ENCODE data around the gene RNF25. TPM values are rescaled to one million over a fixed set of nuclear protein-coding genes. Genes with fewer than 3 reads are reported as not detected.

RNF25 gene
- total and polyA plus RNA-seq, 5 experiments from 2014 or later = 17.3 to 39.6 (median 25.2) TPM

DNA sequence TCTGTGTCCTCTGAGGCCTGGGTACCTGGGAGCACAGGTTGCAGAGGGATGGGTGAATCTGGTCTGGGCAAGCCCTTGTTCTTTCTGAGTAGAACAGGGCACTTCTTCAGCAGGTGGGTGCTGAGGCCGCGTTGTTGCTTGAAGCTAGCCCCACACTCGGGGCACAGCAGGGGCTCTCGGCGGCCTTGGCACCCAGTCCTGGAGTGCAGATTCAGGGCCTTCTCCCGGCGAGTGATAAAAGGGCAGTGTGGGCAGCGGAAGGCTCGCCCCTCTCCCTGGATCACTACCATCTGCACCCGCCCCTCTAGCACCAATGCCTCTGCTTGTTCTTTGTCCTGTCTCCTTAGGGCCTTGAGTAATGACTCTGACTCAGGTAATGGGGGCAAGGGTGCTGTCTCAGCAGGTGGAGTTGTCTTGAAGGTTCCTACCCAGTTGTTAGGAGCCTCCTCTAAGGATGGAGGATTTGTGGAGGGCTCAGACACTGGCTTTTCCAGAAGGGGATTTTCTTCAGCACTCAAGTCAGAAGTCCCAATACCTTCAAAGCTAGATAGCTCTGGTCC, 28.0 kb downstream of the RNF25 start:
- Mint-ChIP-seq H3K36me3 (peaks cover 4 to 81% (median 22%) of the 10 kb centered on the region in 3 donors), H3K27ac (no peak overlapping the region), H3K9me3 (no peaks in the 10 kb centered on the region), H3K4me3 (no peak overlapping the region), H3K4me1 (peaks cover 3 to 17% (median 10%) of the 10 kb centered on the region in 4 donors), H3K27me3 (no peaks in the 10 kb centered on the region)
- DNase-seq (no peak), ATAC-seq (no peak)
- POLR2A ChIA-PET = no interaction called here

DNA sequence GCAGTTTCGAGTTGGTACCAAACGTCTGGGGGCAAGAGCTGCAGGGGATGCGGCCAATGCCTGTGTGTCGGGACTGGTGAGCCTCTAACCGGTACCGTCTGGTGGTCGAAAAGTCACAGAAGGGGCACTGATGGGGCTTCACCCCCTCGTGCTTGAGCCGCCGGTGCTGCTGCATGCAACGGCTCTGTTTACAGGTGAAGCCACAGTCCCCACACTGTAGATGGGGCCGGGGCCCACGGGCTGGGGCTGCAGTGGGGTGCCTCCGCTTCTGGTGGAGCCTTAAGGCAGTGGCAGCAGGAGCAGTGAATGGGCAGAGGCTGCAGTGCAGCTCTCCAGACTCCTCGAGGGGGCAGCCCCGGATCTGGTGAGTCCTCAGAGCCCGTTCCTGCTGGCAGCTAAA, 29.0 kb downstream of the RNF25 start:
- DNase-seq (no peak), ATAC-seq (no peak)
- Mint-ChIP-seq H3K4me1 (peaks cover under 1 to 7% (median 2%) of the 10 kb centered on the region in 4 donors), H3K27me3 (no peaks in the 10 kb centered on the region), H3K9me3 (no peaks in the 10 kb centered on the region), H3K27ac (no peak overlapping the region), H3K36me3 (peaks cover 0 to 81% (median 21%) of the 10 kb centered on the region in 3 donors), H3K4me3 (no peak overlapping the region)
- POLR2A ChIA-PET = no interaction called here

DNA sequence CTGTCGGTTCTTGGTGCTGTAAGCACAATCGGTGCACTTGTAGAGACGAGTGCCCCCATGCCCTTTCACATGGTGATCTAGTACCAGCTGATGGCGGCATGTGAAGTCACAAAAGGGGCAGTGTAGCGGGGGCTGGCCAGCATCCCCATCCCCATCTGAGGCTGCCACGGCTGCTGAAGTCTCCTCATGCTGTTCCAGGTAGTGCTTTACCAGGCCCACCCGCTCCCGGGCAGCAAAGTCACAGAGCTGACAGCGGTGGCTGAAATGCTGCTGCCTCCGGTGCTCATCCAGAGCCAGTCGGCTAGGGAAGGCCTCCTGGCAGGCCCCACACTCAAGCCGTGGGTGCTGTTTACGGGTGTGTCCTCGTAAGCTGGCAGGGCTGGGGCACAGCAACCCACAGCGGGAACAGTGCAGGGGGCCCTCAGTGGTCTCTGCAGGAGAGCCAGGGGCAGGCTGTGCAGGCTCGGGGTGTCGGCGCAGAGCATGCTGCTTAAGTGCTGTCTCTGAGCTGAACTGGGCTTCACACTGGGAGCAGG, 29.6 kb downstream of the RNF25 start:
- POLR2A ChIA-PET = no interaction called here
- no peaks in the 10 kb centered on the region for H3K27me3 Mint-ChIP-seq

DNA sequence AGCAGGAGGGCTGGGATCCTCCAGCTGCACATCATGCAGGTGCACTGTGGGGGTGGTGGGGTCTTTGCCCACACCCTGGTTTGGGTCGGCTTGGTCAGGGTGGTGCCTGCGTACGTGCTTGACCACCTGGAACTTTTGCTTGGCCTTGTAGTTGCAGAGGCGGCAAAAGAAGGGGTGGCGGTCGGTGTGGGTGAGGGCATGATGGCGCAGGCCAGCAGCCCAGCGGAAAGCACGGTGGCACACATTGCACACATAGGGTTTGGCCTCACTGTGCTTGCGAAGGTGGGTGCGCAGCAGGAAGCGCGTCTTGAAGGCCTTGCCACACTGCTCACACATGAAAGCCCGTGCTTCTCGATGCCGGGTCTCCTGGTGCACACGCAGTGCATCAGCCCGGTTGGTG, 33.4 kb downstream of the RNF25 start:
- H3K4me3 Mint-ChIP-seq = no peak overlapping the region
- no peak overlapping the region for H3K27ac Mint-ChIP-seq
- peaks cover 0 to 5% (median 0%) of the 10 kb centered on the region in 4 donors for H3K4me1 Mint-ChIP-seq
- ATAC-seq = no peak
- no peak for DNase-seq
- no peaks in the 10 kb centered on the region for H3K9me3 Mint-ChIP-seq
- POLR2A ChIA-PET = no interaction called here
- H3K36me3 Mint-ChIP-seq = peaks cover 0 to 87% (median 6%) of the 10 kb centered on the region in 3 donors
- H3K27me3 Mint-ChIP-seq = no peaks in the 10 kb centered on the region

More for the DNA sequence above, 29.6 kb downstream of the RNF25 start:
- Mint-ChIP-seq H3K4me3 (no peak overlapping the region), H3K9me3 (no peaks in the 10 kb centered on the region), H3K27ac (no peak overlapping the region), H3K4me1 (peaks cover 0 to 5% (median 1%) of the 10 kb centered on the region in 4 donors), H3K36me3 (peaks cover 0 to 81% (median 16%) of the 10 kb centered on the region in 3 donors)
- no peak for DNase-seq
- no peak for ATAC-seq

GRCh38 chr2:218635719-218636118, 36.1 kb downstream of the RNF25 start:
- POLR2A ChIA-PET = no interaction called here
- Mint-ChIP-seq H3K27me3 (no peaks in the 10 kb centered on the region), H3K9me3 (no peaks in the 10 kb centered on the region), H3K4me1 (peaks cover 0 to 5% (median 0%) of the 10 kb centered on the region in 4 donors), H3K4me3 (no peak overlapping the region), H3K36me3 (peaks cover 0 to 67% (median 6%) of the 10 kb centered on the region in 3 donors), H3K27ac (peak overlapping the region in 2 of 10 donors; percentile 12 to 31)
- DNase-seq = no peak
- no peak for ATAC-seq

- H3K36me3 Mint-ChIP-seq = peaks cover 0 to 29% (median 0%) of the 10 kb centered on the region in 3 donors
- H3K9me3 Mint-ChIP-seq = no peaks in the 10 kb centered on the region
- ATAC-seq (no peak), DNase-seq (no peak)
- no peak overlapping the region for H3K4me3 Mint-ChIP-seq
- H3K4me1 Mint-ChIP-seq = peaks cover 0 to 2% (median 0%) of the 10 kb centered on the region in 4 donors
- POLR2A ChIA-PET = no interaction called here
- H3K27me3 Mint-ChIP-seq = no peaks in the 10 kb centered on the region
- peak overlapping the region in 2 of 10 donors; percentile 40 to 71 for H3K27ac Mint-ChIP-seq
These were observed 40.0 kb downstream of the RNF25 start for GRCh38 chr2:218631837-218632236.

DNA sequence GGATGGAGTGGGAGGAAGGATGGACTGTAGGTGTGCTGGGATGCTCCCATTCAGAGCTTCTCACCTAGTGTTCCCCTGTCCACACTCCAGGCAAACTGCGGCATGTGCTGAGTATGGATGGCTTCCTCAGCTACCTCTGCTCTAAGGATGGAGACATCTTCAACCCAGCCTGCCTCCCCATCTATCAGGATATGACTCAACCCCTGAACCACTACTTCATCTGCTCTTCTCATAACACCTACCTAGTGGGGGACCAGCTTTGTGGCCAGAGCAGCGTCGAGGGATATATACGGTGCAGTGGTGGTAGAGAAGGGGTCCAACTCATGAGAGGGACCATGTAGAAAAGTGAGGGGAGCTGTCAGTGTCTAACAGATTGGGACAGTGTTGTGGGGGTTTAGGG, 43.9 kb downstream of the RNF25 start:
- peaks cover 0 to 2% (median under 1%) of the 10 kb centered on the region in 4 donors for H3K4me1 Mint-ChIP-seq
- POLR2A ChIA-PET = interaction anchor here (1.0 kb wide), 1 partner anchor 25 kb away, joined by 3 read pairs; no protein-coding TSS in a partner anchor
- H3K4me3 Mint-ChIP-seq = no peak overlapping the region
- H3K27ac Mint-ChIP-seq = peak overlapping the region in 1 of 10 donors; percentile 50
- ATAC-seq (no peak), DNase-seq (no peak)
- no peaks in the 10 kb centered on the region for H3K36me3 Mint-ChIP-seq
- no peaks in the 10 kb centered on the region for H3K9me3 Mint-ChIP-seq
- H3K27me3 Mint-ChIP-seq = no peaks in the 10 kb centered on the region

DNA sequence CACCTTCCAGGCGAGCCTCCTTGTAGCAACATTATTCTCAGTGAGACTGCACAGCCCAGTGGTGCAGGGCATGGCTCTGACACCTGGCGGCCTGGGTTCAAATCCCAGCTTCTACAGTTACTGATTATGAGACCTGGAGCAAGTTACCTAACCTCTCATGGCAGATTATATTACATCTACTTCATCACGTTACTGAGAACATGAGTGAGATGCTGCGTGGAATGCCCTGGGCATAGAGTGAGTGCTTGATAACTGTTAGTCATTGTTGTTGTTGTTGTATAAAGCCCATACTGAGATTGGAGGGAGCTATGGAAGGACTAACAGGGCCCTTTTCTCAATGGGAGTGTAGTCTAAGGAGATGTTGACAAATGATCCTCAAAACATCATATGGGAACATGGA, 45.4 kb downstream of the RNF25 start:
- H3K27me3 Mint-ChIP-seq = no peaks in the 10 kb centered on the region

GRCh38 chr2:218623366-218623705, 48.5 kb downstream of the RNF25 start:
- DNase-seq (no peak), ATAC-seq (no peak)
- no peaks in the 10 kb centered on the region for H3K36me3 Mint-ChIP-seq
- no peak overlapping the region for H3K4me3 Mint-ChIP-seq
- no peaks in the 10 kb centered on the region for H3K27me3 Mint-ChIP-seq
- no peaks in the 10 kb centered on the region for H3K9me3 Mint-ChIP-seq
- POLR2A ChIA-PET = no interaction called here
- H3K4me1 Mint-ChIP-seq = peaks cover 0 to 2% (median 0%) of the 10 kb centered on the region in 4 donors
- peak overlapping the region in 1 of 10 donors; percentile 41 for H3K27ac Mint-ChIP-seq

More for the DNA sequence above, 45.4 kb downstream of the RNF25 start:
- no peak overlapping the region for H3K27ac Mint-ChIP-seq
- POLR2A ChIA-PET = no interaction called here
- H3K36me3 Mint-ChIP-seq = no peaks in the 10 kb centered on the region
- no peaks in the 10 kb centered on the region for H3K9me3 Mint-ChIP-seq
- no peak for ATAC-seq
- peaks cover 0 to 2% (median under 1%) of the 10 kb centered on the region in 4 donors for H3K4me1 Mint-ChIP-seq
- H3K4me3 Mint-ChIP-seq = no peak overlapping the region
- DNase-seq = no peak

DNA sequence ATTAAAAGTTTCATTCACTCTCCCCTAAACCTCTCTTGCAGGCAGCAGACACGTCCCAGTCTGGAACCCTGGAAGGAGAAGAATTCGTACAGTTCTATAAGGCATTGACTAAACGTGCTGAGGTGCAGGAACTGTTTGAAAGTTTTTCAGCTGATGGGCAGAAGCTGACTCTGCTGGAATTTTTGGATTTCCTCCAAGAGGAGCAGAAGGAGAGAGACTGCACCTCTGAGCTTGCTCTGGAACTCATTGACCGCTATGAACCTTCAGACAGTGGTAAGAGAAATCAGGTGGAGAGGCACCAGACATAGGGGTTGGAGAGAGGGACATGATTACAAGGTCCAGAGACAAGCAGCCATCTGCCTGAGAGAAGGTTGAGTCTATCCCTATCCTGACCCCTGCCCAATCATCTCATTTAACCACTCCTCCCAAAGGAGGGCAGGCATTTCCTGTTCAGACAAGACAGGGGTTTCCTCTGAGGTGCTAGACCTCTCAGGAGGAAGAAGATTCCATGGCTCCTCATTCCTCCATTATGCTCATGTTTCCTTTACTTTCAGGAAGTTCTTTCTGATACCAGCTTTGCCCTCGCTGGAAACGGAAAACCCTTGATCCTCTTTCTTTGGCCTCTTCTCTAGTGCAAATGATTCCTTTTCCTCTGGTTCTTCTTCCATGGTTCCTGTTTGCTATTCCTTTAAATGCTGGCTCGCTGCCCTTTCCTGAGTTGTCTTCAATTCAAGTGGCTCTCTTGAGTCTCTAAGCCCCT, 49.0 kb downstream of the RNF25 start:
- DNase-seq = no peak
- POLR2A ChIA-PET = no interaction called here
- H3K9me3 Mint-ChIP-seq = no peaks in the 10 kb centered on the region
- H3K27me3 Mint-ChIP-seq = no peaks in the 10 kb centered on the region
- peaks cover 0 to 2% (median 0%) of the 10 kb centered on the region in 4 donors for H3K4me1 Mint-ChIP-seq
- no peak for ATAC-seq
- H3K4me3 Mint-ChIP-seq = no peak overlapping the region
- H3K36me3 Mint-ChIP-seq = no peaks in the 10 kb centered on the region
- H3K27ac Mint-ChIP-seq = no peak overlapping the region

- ATAC-seq (no peak), DNase-seq (no peak)
- POLR2A ChIA-PET = no interaction called here
- H3K27ac Mint-ChIP-seq = no peak overlapping the region
- H3K4me1 Mint-ChIP-seq = peaks cover 0 to 2% (median 0%) of the 10 kb centered on the region in 4 donors
- H3K36me3 Mint-ChIP-seq = no peaks in the 10 kb centered on the region
- H3K27me3 Mint-ChIP-seq = no peaks in the 10 kb centered on the region
- H3K9me3 Mint-ChIP-seq = no peaks in the 10 kb centered on the region
- H3K4me3 Mint-ChIP-seq = no peak overlapping the region
These were observed 50.8 kb downstream of the RNF25 start for GRCh38 chr2:218621007-218621406.

DNA sequence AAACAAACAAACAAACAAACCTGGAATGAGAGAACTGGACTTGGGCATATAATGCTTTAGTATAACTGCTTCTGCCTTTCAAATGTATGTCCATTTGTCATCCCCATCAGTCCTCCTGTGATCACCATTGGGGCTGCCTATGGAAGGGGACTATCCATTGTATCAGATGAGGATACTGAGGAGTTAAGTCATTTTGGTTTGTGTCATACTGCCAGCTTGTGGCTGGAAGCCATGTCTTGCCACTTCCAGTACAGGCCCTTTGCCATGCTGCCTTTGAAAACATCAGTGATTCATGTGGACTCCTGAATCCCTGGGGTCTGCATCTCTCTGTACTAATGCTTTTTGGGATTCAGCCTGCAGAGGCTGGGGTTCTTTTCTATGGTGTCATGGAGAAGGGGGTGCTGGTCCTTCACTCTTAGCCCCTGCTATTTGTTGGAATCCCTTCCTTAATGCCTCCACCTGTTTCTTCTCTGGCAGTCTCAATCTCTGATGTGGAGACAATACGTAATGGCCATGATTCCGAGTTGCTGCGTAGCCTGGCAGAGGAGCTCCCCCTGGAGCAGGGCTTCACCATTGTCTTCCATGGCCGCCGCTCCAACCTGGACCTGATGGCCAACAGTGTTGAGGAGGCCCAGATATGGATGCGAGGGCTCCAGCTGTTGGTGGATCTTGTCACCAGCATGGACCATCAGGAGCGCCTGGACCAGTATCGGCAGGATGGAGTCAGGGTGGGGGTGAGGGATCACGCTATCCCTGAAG, 53.5 kb downstream of the RNF25 start:
- H3K4me1 Mint-ChIP-seq = peaks cover 0 to 2% (median 0%) of the 10 kb centered on the region in 4 donors
- peak overlapping the region in 1 of 10 donors; percentile 12 for H3K27ac Mint-ChIP-seq
- no peak overlapping the region for H3K4me3 Mint-ChIP-seq
- no peak for ATAC-seq
- H3K36me3 Mint-ChIP-seq = no peaks in the 10 kb centered on the region
- no peaks in the 10 kb centered on the region for H3K9me3 Mint-ChIP-seq
- H3K27me3 Mint-ChIP-seq = no peaks in the 10 kb centered on the region
- POLR2A ChIA-PET = no interaction called here
- DNase-seq = no peak

- no peak overlapping the region for H3K4me3 Mint-ChIP-seq
- no peaks in the 10 kb centered on the region for H3K36me3 Mint-ChIP-seq
- peaks cover 0 to 4% (median 2%) of the 10 kb centered on the region in 5 donors for H3K27me3 Mint-ChIP-seq
- DNase-seq (no peak), ATAC-seq (no peak)
- H3K4me1 Mint-ChIP-seq = no peaks in the 10 kb centered on the region
- H3K9me3 Mint-ChIP-seq = no peaks in the 10 kb centered on the region
- POLR2A ChIA-PET = no interaction called here
- no peak overlapping the region for H3K27ac Mint-ChIP-seq
These were observed 55.9 kb downstream of the RNF25 start for GRCh38 chr2:218615868-218616315.
